Measurements from ENCODE around the gene ZNF646.

DNA sequence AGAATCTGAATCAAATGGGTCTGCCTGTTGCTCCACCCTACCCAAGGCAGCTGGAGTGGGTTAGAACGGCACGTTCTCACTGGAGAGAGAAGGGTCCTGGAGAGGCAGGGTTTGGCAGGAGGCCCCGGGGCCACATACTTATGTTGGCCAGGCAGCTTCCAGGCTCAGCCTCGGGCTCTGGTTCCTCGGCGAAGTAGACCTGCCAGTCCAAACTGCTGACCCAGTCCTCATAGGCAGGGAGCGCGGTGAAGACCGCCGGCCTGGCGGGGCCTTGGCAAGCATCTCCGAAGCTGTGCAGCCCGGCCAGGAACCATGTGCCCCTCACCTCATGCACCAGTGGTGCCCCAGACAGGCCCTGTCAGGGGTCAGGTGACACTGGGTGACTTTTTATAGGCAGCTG, 9.8 kb downstream of the ZNF646 start:
- TF ChIP-seq, protein P1, sequence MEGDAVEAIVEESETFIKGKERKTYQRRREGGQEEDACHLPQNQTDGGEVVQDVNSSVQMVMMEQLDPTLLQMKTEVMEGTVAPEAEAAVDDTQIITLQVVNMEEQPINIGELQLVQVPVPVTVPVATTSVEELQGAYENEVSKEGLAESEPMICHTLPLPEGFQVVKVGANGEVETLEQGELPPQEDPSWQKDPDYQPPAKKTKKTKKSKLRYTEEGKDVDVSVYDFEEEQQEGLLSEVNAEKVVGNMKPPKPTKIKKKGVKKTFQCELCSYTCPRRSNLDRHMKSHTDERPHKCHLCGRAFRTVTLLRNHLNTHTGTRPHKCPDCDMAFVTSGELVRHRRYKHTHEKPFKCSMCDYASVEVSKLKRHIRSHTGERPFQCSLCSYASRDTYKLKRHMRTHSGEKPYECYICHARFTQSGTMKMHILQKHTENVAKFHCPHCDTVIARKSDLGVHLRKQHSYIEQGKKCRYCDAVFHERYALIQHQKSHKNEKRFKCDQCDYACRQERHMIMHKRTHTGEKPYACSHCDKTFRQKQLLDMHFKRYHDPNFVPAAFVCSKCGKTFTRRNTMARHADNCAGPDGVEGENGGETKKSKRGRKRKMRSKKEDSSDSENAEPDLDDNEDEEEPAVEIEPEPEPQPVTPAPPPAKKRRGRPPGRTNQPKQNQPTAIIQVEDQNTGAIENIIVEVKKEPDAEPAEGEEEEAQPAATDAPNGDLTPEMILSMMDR (conservative IDR thresholded peaks at IDR 0.05; ENCODE audit: low read length), result no peak
- TF ChIP-seq EZH2phosphoT487 (IDR thresholded peaks at IDR 0.05; ENCODE audit: borderline replicate concordance, low read depth, low read length), result no peak
